RWPE1 (cell line): ENCODE results near the gene NFIX.
A peak's percentile ranks its signal among the peaks of the same experiment; 100 is the strongest.
"Not testable (repeated sequence)": the region's sequence is repeated elsewhere in the genome, so short reads cannot be mapped to it uniquely, and the experiment has no call there.

Experiments
- CTCF ChIA-PET: fragments of 350-600 bp; sonication (Branson Sonifier 250); formaldehyde crosslinking; extraction: SDS; loops from one replicate; lab custom pipeline; 2021; lab: Yijun Ruan, JAX
- POLR2A ChIA-PET: fragments of 400-600 bp; formaldehyde crosslinking; extraction: SDS; loops from one replicate; lab custom pipeline; 2020; ENCODE audit warnings: antibody characterized with exemption; ENCODE audit not compliant: low non-redundant PET; lab: Yijun Ruan, JAX
- DNase-seq: peaks from one replicate; pipeline ENCODE4 v3.0.0; 2012; ENCODE audit warnings: low spot score
- H3K27ac ChIP-seq: fragments of 450-650 bp; 2 replicates; pipeline ENCODE4 v1.5.1; 2017
- CTCF ChIP-seq: fragments of 450-650 bp; conservative IDR thresholded peaks from 2 replicates; pipeline ENCODE4 v1.5.1; 2017; ENCODE audit warnings: low read depth, mild to moderate bottlenecking

NFIX gene

GRCh38 chr19:12974301-12975220 is 20.7 kb upstream of the NFIX start:
- no peak for DNase-seq
- H3K27ac ChIP-seq = 0 out of 2 replicates have a peak overlapping the region, but pooled peaks have one; percentile 24
- TF ChIP-seq CTCF = no peak
- ChIA-PET POLR2A (no interaction called here), CTCF (interaction anchor here (0.6 to 1.2 kb wide), 4 partner anchors 9 to 89 kb away, joined by 3 to 6 read pairs (median 4); no protein-coding TSS in a partner anchor)

- DNase-seq = no peak
- CTCF ChIA-PET = interaction anchor here (0.6 to 3.4 kb wide), 4 partner anchors 10 to 118 kb away, joined by 3 to 37 read pairs (median 4); no protein-coding TSS in a partner anchor
- no peak overlapping the region for H3K27ac ChIP-seq
- no peak for TF ChIP-seq CTCF
- POLR2A ChIA-PET = no interaction called here
Measured at GRCh38 chr19:12975221-12975741, 20.0 kb upstream of the NFIX start.

- H3K27ac ChIP-seq, POLR2A ChIA-PET, DNase-seq: not testable (repeated sequence)
- CTCF ChIA-PET = interaction anchor here (0.6 to 3.4 kb wide), 5 partner anchors 11 to 186 kb away, joined by 3 to 37 read pairs (median 24); no protein-coding TSS in a partner anchor
Measured at GRCh38 chr19:12976109-12976508, 19.2 kb upstream of the NFIX start.

- no peak for TF ChIP-seq CTCF
- H3K27ac ChIP-seq = no peak overlapping the region
- CTCF ChIA-PET = interaction anchor here (0.6 to 2.1 kb wide), 4 partner anchors 15 to 610 kb away, joined by 3 to 8 read pairs (median 5); no protein-coding TSS in a partner anchor
- POLR2A ChIA-PET = no interaction called here
- no peak for DNase-seq
Measured at GRCh38 chr19:12979974-12980373, 15.3 kb upstream of the NFIX start.

GRCh38 chr19:12982648-12983047 is 12.6 kb upstream of the NFIX start:
- no peak for TF ChIP-seq CTCF
- CTCF ChIA-PET = interaction anchor here (0.7 to 2.5 kb wide), 3 partner anchors 51 to 112 kb away, joined by 3 to 22 read pairs (median 3); no protein-coding TSS in a partner anchor
- H3K27ac ChIP-seq = no peak overlapping the region
- no peak for DNase-seq
- POLR2A ChIA-PET = no interaction called here

- ChIA-PET CTCF (interaction anchor here (0.7 to 2.5 kb wide), 6 partner anchors 50 to 118 kb away, joined by 3 to 22 read pairs (median 4); no protein-coding TSS in a partner anchor), POLR2A (no interaction called here)
- DNase-seq = no peak
- H3K27ac ChIP-seq = peak overlapping the region; percentile 30
- no peak for TF ChIP-seq CTCF
Measured at GRCh38 chr19:12983091-12983490, 12.2 kb upstream of the NFIX start.
